AG09319 (cell line): Measurements from ENCODE around the gene PAXIP1.

Experiments used
- DNase-seq: peaks from one replicate; pipeline ENCODE4 v3.0.0-alpha.2; 2010; ENCODE audit warnings: low read depth; ENCODE audit errors: extremely low read depth
- CTCF ChIP-seq: IDR thresholded peaks from 2 replicates; pipeline ENCODE4 v1.5.1; 2011; ENCODE audit warnings: low read depth, mild to moderate bottlenecking, inconsistent platforms, low read length, moderate library complexity

The PAXIP1 gene

GRCh38 chr7:154912871-154913637, 89.9 kb downstream of the PAXIP1 start:
- DNase-seq, result no peak
- TF ChIP-seq CTCF, result no peak

- no peak for DNase-seq
- TF ChIP-seq CTCF, result no peak
Observed at GRCh38 chr7:154911862-154912455, 91.0 kb downstream of the PAXIP1 start.

GRCh38 chr7:154911411-154911810, 91.5 kb downstream of the PAXIP1 start:
- DNase-seq, result no peak
- TF ChIP-seq CTCF, result no peak

GRCh38 chr7:154910977-154911376, 91.9 kb downstream of the PAXIP1 start:
- TF ChIP-seq CTCF, result no peak
- no peak for DNase-seq

GRCh38 chr7:154910125-154910524, 92.8 kb downstream of the PAXIP1 start:
- no peak for TF ChIP-seq CTCF
- no peak for DNase-seq

- no peak for DNase-seq
- TF ChIP-seq CTCF, result no peak
Observed at GRCh38 chr7:154909241-154910105, 93.5 kb downstream of the PAXIP1 start.
